ENCODE results near the gene PI4KA. TPM values are rescaled to one million over a fixed set of nuclear protein-coding genes. Genes with fewer than 3 reads are reported as not detected.
A peak's percentile ranks its signal among the peaks of the same experiment; 100 is the strongest.

The PI4KA gene
- total RNA-seq, 3 donors from 2014 or later, result 64.1 to 66.6 (median 66.5) TPM

GRCh38 chr22:20792966-20793728 is 65.5 kb downstream of the PI4KA start:
- no peak for DNase-seq
- H3K4me3 Mint-ChIP-seq, result no peak overlapping the region
- no peaks in the 10 kb centered on the region for H3K4me1 Mint-ChIP-seq (ENCODE audit: low read depth)
- H3K27me3 Mint-ChIP-seq (ENCODE audit: low read depth), result no peaks in the 10 kb centered on the region
- ATAC-seq, result no peak
- H3K9me3 Mint-ChIP-seq, result no peaks in the 10 kb centered on the region
- peaks cover 57% of the 10 kb centered on the region for H3K36me3 Mint-ChIP-seq (ENCODE audit: insufficient read depth)

DNA sequence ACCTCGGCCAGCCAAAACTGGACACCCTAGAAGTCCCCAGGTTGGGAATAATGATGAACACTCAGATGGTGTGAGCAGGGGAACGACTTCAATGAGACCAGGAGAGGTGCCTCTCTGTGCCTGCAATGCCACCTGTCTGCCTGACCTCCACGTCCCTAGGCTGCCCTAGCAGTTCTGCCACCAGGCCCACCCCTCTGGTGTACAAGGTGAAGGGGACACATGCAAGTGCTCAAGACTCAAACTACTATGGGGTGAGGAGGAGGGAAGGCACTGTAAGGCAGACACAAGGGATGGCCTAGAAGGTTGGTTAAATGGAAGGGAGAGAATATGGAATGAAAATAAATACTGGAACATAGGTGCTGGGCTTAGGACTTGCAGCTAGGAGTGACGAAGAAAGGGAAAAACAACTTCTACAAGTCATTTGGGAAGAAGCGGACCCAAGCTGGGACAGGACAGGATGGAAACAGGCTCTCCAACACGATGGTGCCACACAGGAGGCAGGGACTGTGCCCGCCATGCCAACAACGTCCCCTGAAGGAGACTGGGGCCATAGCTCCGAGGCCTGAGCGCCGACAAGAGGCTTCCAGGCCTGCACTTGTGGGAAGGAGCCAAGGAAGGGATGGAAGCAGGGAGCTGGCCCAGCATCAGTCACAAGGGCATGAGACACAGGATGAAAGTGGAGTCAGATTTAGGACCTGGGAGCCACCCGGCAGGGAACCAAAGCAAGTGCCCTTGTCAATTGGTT is 66.2 kb downstream of the PI4KA start:
- no peak overlapping the region for H3K4me3 Mint-ChIP-seq
- DNase-seq (no peak), ATAC-seq (no peak)
- H3K9me3 Mint-ChIP-seq, result no peaks in the 10 kb centered on the region
- peaks cover 56% of the 10 kb centered on the region for H3K36me3 Mint-ChIP-seq (ENCODE audit: insufficient read depth)
- no peaks in the 10 kb centered on the region for H3K4me1 Mint-ChIP-seq (ENCODE audit: low read depth)
- no peaks in the 10 kb centered on the region for H3K27me3 Mint-ChIP-seq (ENCODE audit: low read depth)

GRCh38 chr22:20788627-20789344 is 69.8 kb downstream of the PI4KA start:
- H3K36me3 Mint-ChIP-seq (ENCODE audit: insufficient read depth), result peaks cover 27% of the 10 kb centered on the region
- H3K4me3 Mint-ChIP-seq, result no peak overlapping the region
- no peaks in the 10 kb centered on the region for H3K27me3 Mint-ChIP-seq (ENCODE audit: low read depth)
- ATAC-seq (no peak), DNase-seq (no peak)
- no peaks in the 10 kb centered on the region for H3K9me3 Mint-ChIP-seq
- peaks cover 3% of the 10 kb centered on the region for H3K4me1 Mint-ChIP-seq (ENCODE audit: low read depth)

DNA sequence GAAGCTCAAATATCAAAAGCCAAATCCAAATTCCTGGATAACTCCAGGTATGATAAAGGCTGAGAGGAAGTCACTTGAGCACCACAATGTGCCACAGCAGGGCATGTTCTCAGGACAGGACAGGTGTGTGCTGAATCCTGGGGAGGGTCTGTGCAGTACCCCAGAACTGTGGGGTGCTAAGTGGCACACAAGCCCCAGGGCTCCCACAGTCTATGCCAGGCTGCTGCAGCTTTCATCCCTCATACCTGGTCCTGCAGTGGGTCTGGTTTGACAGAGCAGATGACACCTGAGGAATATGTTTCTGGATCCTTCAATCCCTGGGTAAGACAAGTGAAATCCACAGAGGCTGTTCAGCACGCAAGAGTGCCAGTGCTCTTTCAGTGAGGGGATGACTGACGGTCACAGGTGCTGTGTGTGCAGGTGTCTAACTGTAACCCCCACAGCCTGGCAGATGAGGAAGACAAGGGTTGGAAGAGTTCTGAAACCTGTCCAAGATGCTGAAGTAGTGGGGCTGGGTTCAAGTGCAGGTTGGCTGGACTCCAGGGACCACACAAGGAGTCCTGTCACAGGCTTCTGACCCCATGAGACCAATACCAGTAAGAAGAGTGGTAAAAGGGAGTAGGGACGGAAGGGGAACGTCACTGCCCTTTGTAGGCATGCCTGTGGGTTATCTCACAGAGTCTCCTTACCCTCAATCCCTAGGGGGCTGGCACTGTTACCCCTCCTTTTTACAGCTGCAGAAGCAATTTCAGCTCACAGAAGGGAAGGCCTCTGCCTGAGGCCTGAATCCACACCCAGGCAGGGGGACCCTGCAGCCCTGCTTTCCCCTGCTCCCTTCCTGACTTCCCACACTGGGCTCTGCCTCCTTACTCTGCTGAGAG is 70.6 kb downstream of the PI4KA start:
- DNase-seq (no peak), ATAC-seq (no peak)
- Mint-ChIP-seq H3K4me1 (ENCODE audit: low read depth) (peaks cover 3% of the 10 kb centered on the region), H3K36me3 (ENCODE audit: insufficient read depth) (peaks cover 25% of the 10 kb centered on the region), H3K4me3 (no peak overlapping the region), H3K9me3 (no peaks in the 10 kb centered on the region), H3K27me3 (ENCODE audit: low read depth) (no peaks in the 10 kb centered on the region)

DNA sequence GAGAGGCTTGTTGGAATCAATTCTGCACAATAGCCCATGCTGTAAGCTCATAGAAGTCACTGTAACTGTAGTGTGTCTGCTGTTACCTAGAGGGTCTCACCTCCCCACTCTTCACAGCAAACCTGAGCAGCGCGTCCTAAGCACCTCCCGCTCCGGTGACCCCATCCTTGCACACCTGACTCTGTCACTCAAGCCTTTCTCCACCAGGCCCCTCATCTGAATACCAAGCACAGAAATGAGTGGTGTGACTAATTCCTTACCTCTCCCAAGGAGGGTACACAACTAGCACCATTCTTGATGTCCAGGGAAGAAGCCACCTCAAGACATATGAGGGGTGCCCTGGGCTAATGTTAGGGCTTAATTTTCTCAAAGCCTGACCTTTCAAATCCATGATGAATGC is 71.4 kb downstream of the PI4KA start:
- H3K4me1 Mint-ChIP-seq (ENCODE audit: low read depth), result peaks cover 3% of the 10 kb centered on the region
- DNase-seq (no peak), ATAC-seq (no peak)
- H3K4me3 Mint-ChIP-seq, result no peak overlapping the region
- H3K36me3 Mint-ChIP-seq (ENCODE audit: insufficient read depth), result peaks cover 19% of the 10 kb centered on the region
- H3K9me3 Mint-ChIP-seq, result no peaks in the 10 kb centered on the region
- no peaks in the 10 kb centered on the region for H3K27me3 Mint-ChIP-seq (ENCODE audit: low read depth)

DNA sequence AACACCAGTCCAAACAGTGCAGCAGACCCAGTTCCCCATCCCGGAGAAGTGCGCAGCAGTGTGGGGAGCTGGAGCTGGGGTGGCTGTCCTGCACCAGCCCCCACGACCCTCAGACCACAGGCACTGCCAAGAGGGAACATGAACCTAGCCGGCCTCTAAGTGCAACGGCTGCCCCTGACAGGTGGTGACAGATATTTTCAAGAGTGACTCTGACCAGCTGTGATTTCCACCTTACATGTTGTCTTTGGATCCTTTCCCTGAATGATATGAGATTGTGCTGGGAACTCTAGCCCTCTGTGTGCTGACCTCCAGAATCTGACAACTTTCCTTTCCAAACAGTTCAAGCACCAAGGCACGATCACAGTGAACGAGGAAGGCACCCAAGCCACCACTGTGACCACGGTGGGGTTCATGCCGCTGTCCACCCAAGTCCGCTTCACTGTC is 72.1 kb downstream of the PI4KA start:
- H3K4me3 Mint-ChIP-seq, result no peak overlapping the region
- H3K4me1 Mint-ChIP-seq (ENCODE audit: low read depth), result peaks cover 5% of the 10 kb centered on the region
- H3K36me3 Mint-ChIP-seq (ENCODE audit: insufficient read depth), result peaks cover 17% of the 10 kb centered on the region
- H3K27me3 Mint-ChIP-seq (ENCODE audit: low read depth), result no peaks in the 10 kb centered on the region
- ATAC-seq, result no peak
- H3K9me3 Mint-ChIP-seq, result no peaks in the 10 kb centered on the region
- DNase-seq, result no peak

GRCh38 chr22:20786048-20786447 is 72.6 kb downstream of the PI4KA start:
- H3K4me1 Mint-ChIP-seq (ENCODE audit: low read depth), result peaks cover 8% of the 10 kb centered on the region
- H3K9me3 Mint-ChIP-seq, result no peaks in the 10 kb centered on the region
- H3K4me3 Mint-ChIP-seq, result no peak overlapping the region
- peaks cover 14% of the 10 kb centered on the region for H3K36me3 Mint-ChIP-seq (ENCODE audit: insufficient read depth)
- DNase-seq, result no peak
- no peaks in the 10 kb centered on the region for H3K27me3 Mint-ChIP-seq (ENCODE audit: low read depth)
- no peak for ATAC-seq

DNA sequence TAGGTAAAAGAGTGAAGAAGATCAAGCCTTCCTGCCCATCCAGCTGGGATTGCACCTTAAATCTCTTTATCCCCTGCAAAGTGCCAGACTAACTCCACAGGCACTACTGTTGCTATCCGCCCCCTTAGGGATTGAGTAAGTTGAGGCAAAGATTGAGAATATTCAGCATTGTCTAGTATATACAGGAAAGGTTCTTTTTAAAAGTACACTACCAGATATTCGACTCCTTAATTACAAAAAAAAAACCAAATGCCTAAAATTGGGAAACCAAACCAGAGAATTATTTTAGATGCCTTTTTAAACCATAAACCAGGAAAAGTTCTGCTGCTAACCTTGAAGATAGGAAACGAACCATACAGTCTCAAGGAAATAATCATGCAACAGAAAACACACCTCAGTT is 73.2 kb downstream of the PI4KA start:
- Mint-ChIP-seq H3K4me3 (no peak overlapping the region), H3K27me3 (ENCODE audit: low read depth) (no peaks in the 10 kb centered on the region), H3K9me3 (no peaks in the 10 kb centered on the region), H3K36me3 (ENCODE audit: insufficient read depth) (peaks cover 9% of the 10 kb centered on the region), H3K4me1 (ENCODE audit: low read depth) (peaks cover 8% of the 10 kb centered on the region)
- no peak for DNase-seq
- no peak for ATAC-seq

DNA sequence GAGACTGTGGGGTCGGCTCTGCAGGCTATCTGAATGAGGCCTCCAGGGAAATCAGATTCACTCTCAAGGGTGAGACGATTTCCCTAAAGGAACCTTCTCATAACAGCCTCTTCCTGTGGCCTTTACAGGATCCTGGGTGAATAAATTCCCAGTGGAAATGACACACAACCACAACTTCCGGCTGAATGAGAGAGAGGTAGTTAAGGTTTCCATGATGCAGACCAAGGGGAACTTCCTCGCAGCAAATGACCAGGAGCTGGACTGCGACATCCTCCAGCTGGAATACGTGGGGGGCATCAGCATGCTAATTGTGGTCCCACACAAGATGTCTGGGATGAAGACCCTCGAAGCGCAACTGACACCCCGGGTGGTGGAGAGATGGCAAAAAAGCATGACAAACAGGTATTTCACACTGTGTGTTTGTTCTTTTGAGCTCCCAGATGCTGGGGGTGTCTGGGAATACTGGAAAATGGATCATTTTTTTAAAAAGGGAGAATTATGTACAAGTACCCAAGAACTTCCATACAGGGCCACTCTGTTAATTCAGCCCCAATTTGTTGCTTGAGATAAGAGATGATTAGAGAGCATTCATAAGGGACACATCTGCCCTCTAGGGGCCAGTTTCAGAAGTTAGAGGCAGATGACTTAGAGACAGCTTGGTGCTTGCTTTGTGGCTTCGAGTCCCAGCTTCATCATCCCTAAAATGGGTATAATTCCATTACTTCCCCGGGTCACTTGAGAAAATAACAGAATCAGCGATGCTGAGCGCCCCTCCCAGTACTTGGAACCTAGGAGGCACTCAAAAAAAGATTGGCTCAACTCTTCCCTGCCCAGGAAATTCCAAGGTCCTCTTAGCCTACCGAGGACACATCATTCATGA is 74.5 kb downstream of the PI4KA start:
- H3K4me3 Mint-ChIP-seq, result no peak overlapping the region
- no peaks in the 10 kb centered on the region for H3K27me3 Mint-ChIP-seq (ENCODE audit: low read depth)
- DNase-seq (peak; percentile 27), ATAC-seq (peak; percentile 49 to 66)
- H3K4me1 Mint-ChIP-seq (ENCODE audit: low read depth), result peaks cover 8% of the 10 kb centered on the region
- H3K36me3 Mint-ChIP-seq (ENCODE audit: insufficient read depth), result peaks cover 20% of the 10 kb centered on the region
- H3K9me3 Mint-ChIP-seq, result no peaks in the 10 kb centered on the region

- DNase-seq (no peak), ATAC-seq (no peak)
- H3K4me1 Mint-ChIP-seq (ENCODE audit: low read depth), result peaks cover 8% of the 10 kb centered on the region
- H3K27me3 Mint-ChIP-seq (ENCODE audit: low read depth), result no peaks in the 10 kb centered on the region
- H3K9me3 Mint-ChIP-seq, result no peaks in the 10 kb centered on the region
- H3K4me3 Mint-ChIP-seq, result no peak overlapping the region
- H3K36me3 Mint-ChIP-seq (ENCODE audit: insufficient read depth), result peaks cover 20% of the 10 kb centered on the region
These were observed 75.3 kb downstream of the PI4KA start for GRCh38 chr22:20783300-20783673.

DNA sequence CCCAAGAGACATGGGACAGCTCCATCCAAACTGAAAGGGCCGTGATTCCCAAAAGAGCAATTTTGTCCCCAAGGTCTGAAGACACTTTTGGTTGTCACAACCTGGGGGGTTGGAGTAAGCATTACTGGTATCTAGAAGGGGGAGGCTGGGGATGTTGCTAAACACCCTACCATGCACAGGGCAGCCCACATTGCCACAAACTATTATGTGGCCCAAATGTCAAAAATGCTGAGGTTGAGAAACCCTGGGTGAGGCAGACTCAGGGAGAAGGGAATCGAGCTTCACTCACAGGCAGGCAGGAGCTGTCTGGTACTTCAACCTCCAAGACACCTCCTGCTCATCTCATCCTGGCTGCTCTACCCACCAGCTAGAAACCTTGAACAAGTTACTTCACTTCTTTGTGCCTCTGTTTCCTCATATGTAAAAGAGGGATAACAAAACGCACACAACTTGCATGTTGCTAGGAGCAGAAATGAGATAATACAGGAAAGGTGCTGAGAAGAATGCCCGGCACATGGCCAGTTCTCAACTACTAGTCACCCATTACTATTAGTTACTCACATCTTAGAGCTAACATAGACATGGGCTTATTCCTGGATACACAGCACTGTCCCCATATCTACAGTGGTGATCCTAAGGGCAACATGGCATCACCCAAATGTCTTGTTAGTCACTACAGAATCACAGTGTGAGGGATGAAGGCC is 75.9 kb downstream of the PI4KA start:
- ATAC-seq (no peak), DNase-seq (no peak)
- Mint-ChIP-seq H3K36me3 (ENCODE audit: insufficient read depth) (peaks cover 17% of the 10 kb centered on the region), H3K4me1 (ENCODE audit: low read depth) (peaks cover 8% of the 10 kb centered on the region), H3K4me3 (no peak overlapping the region), H3K9me3 (no peaks in the 10 kb centered on the region), H3K27me3 (ENCODE audit: low read depth) (no peaks in the 10 kb centered on the region)

- H3K4me3 Mint-ChIP-seq, result no peak overlapping the region
- ATAC-seq, result no peak
- peaks cover 18% of the 10 kb centered on the region for H3K36me3 Mint-ChIP-seq (ENCODE audit: insufficient read depth)
- no peaks in the 10 kb centered on the region for H3K9me3 Mint-ChIP-seq
- no peak for DNase-seq
- H3K27me3 Mint-ChIP-seq (ENCODE audit: low read depth), result no peaks in the 10 kb centered on the region
- peaks cover 8% of the 10 kb centered on the region for H3K4me1 Mint-ChIP-seq (ENCODE audit: low read depth)
These were observed 76.5 kb downstream of the PI4KA start for GRCh38 chr22:20782083-20782482.

All from activated T-cell treated with anti-CD3 and anti-CD28 coated beads, Interleukin-2, amount 50 U/mL, for 4 hours (primary cell).